GM23338 (cell line): ENCODE data around the gene SH3TC1.

Experiments
- EZH2 ChIP-seq: fragments of 200-600 bp; sonication (generic); IDR thresholded peaks from one replicate; pipeline ENCODE4 v1.8.0; 2017; ENCODE audit warnings: antibody characterized with exemption, mild to moderate bottlenecking, low read depth; ENCODE audit not compliant: unreplicated experiment
- ZNF331 ChIP-seq: fragments of 250-450 bp; sonication (Bioruptor Pico); IDR thresholded peaks from 2 replicates; pipeline ENCODE4 v1.5.0; 2020; ENCODE audit warnings: low read depth, mild to moderate bottlenecking, moderate library complexity
- TF ChIP-seq, protein P1 (sequence below), 2 experiments: fragments of 200-600 bp in 1 of 2; sonication (generic) in 1 of 2; conservative IDR thresholded peaks; 2 replicates each; pipeline versions ENCODE4 v1.5.1 to v1.6.1; 2016 to 2017; ENCODE audit warnings: antibody characterized with exemption in 2 of 2, low read depth in 2 of 2, mild to moderate bottlenecking in 2 of 2, moderate library complexity in 1 of 2

DNA sequence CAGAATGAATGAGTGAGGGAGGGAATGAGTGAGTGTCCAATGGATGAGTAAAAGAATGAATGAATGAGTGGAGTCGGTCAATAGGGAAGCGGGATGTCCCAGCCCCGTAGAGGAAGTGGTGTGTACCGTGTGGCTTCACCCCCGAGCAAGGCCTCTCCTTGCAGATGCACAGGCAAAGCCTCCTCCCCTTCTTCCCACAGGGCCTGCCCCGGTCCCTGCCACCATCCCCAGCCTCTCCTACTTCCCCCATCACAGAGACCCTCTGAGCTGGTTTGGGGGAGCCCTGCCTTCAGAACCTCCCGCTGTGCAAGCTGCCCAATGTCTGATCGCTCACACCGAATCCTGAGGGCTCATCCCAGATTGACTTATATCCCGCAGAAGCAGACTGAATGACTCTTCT, 84.1 kb downstream of the SH3TC1 start:
- no peak for TF ChIP-seq EZH2
- TF ChIP-seq, protein P1, sequence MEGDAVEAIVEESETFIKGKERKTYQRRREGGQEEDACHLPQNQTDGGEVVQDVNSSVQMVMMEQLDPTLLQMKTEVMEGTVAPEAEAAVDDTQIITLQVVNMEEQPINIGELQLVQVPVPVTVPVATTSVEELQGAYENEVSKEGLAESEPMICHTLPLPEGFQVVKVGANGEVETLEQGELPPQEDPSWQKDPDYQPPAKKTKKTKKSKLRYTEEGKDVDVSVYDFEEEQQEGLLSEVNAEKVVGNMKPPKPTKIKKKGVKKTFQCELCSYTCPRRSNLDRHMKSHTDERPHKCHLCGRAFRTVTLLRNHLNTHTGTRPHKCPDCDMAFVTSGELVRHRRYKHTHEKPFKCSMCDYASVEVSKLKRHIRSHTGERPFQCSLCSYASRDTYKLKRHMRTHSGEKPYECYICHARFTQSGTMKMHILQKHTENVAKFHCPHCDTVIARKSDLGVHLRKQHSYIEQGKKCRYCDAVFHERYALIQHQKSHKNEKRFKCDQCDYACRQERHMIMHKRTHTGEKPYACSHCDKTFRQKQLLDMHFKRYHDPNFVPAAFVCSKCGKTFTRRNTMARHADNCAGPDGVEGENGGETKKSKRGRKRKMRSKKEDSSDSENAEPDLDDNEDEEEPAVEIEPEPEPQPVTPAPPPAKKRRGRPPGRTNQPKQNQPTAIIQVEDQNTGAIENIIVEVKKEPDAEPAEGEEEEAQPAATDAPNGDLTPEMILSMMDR (conservative IDR thresholded peaks at IDR 0.05; ENCODE audit: low read depth in 2 of 2) = no peak
- TF ChIP-seq ZNF331 (CRISPR knock-in tag) = no peak
